Liver (tissue), 9 donors: ENCODE data around the gene RERE. TPM values are rescaled to one million over a fixed set of nuclear protein-coding genes. Genes with fewer than 3 reads are reported as not detected.

Experiments used
- DNase-seq: peaks from one replicate; pipeline ENCODE4 v3.0.0-alpha.2; 2017; ENCODE audit warnings: low spot score
- H3K27ac ChIP-seq, 2 donors: one replicate each; pipeline ENCODE4 v1.7.0; 2013; ENCODE audit warnings: inconsistent platforms in 2 of 2, low read length in 2 of 2, control low read depth in 1 of 2, low read depth in 1 of 2, mild to moderate bottlenecking in 1 of 2
- H3K27me3 ChIP-seq, 4 donors: one replicate each; pipeline versions ENCODE4 v1.6.1 to v1.7.0; 2013; ENCODE audit warnings: low read length in 3 of 4, inconsistent platforms in 1 of 4, mild to moderate bottlenecking in 1 of 4, moderate library complexity in 1 of 4; ENCODE audit not compliant: control insufficient read depth in 4 of 4, insufficient read depth in 4 of 4
- H3K36me3 ChIP-seq, 4 donors: one replicate each; pipeline versions ENCODE4 v1.6.1 to v1.7.0; 2013; ENCODE audit warnings: low read length in 3 of 4, mild to moderate bottlenecking in 3 of 4, low read depth in 1 of 4, moderate library complexity in 1 of 4; ENCODE audit not compliant: control insufficient read depth in 4 of 4, insufficient read depth in 3 of 4
- H3K4me1 ChIP-seq, 4 donors: one replicate each; pipeline versions ENCODE4 v1.6.1 to v1.7.0; 2013; ENCODE audit warnings: low read length in 3 of 4, mild to moderate bottlenecking in 3 of 4, moderate library complexity in 1 of 4; ENCODE audit not compliant: control insufficient read depth in 4 of 4, insufficient read depth in 4 of 4
- H3K4me3 ChIP-seq, 3 donors: one replicate each; pipeline versions ENCODE4 v1.6.1 to v1.7.0; 2013; ENCODE audit warnings: low read length in 3 of 3, control low read depth in 1 of 3, low read depth in 1 of 3, mild to moderate bottlenecking in 1 of 3
- H3K9ac ChIP-seq, 2 donors: one replicate each; pipeline ENCODE4 v1.7.0; 2013; ENCODE audit warnings: low read length in 2 of 2, mild to moderate bottlenecking in 2 of 2, moderate library complexity in 2 of 2, control low read depth in 1 of 2, low read depth in 1 of 2
- H3K9me3 ChIP-seq, 4 donors: one replicate each; pipeline versions ENCODE4 v1.6.1 to v1.7.0; 2013; ENCODE audit warnings: low read length in 3 of 4; ENCODE audit not compliant: control insufficient read depth in 4 of 4
- EGR1 ChIP-seq, 2 donors: IDR thresholded peaks; 2 replicates each; pipeline ENCODE4 v1.6.1; 2016 to 2018; ENCODE audit warnings: antibody characterized with exemption in 2 of 2, low read depth in 2 of 2
- FOXA2 ChIP-seq: IDR thresholded peaks from 2 replicates; pipeline ENCODE4 v1.6.1; 2016; ENCODE audit warnings: antibody characterized with exemption
- GABPA ChIP-seq, 2 donors: IDR thresholded peaks in 1 of 2; conservative IDR thresholded peaks in 1 of 2; 2 replicates each; pipeline ENCODE4 v1.6.1; 2016; ENCODE audit warnings: antibody characterized with exemption in 2 of 2, mild to moderate bottlenecking in 1 of 2, moderate library complexity in 1 of 2
- HNF4A ChIP-seq, 2 donors: conservative IDR thresholded peaks; 2 replicates each; pipeline ENCODE4 v1.6.1; 2016; ENCODE audit warnings: antibody characterized with exemption in 2 of 2, mild to moderate bottlenecking in 2 of 2
- JUND ChIP-seq, 2 donors: IDR thresholded peaks; 2 replicates each; pipeline ENCODE4 v1.6.1; 2016; ENCODE audit warnings: antibody characterized with exemption in 2 of 2
- NR2F2 ChIP-seq: IDR thresholded peaks from 2 replicates; pipeline ENCODE4 v1.6.1; 2016; ENCODE audit warnings: antibody characterized with exemption
- RAD21 ChIP-seq, 2 donors: IDR thresholded peaks; 2 replicates each; pipeline ENCODE4 v1.6.1; 2016; ENCODE audit warnings: antibody characterized with exemption in 2 of 2, mild to moderate bottlenecking in 2 of 2
- RXRA ChIP-seq, 2 donors: IDR thresholded peaks; 2 replicates each; pipeline ENCODE4 v1.6.1; 2017 to 2018; ENCODE audit warnings: antibody characterized with exemption in 2 of 2, mild to moderate bottlenecking in 1 of 2
- TAF1 ChIP-seq: conservative IDR thresholded peaks from 2 replicates; pipeline ENCODE4 v1.6.1; 2016; ENCODE audit warnings: antibody characterized with exemption, mild to moderate bottlenecking
- YY1 ChIP-seq: IDR thresholded peaks from 2 replicates; pipeline ENCODE4 v1.6.1; 2016; ENCODE audit warnings: antibody characterized with exemption, mild to moderate bottlenecking
- WGBS: extraction: QIAGEN DNeasy Blood & Tissue Kit; methylation state at CpG from one replicate; pipeline ENCODE4 v1.1.7; 2013; 5-methylcytosine and 5-hydroxymethylcytosine counted together
- polyA plus RNA-seq, 2 donors: library from polyadenylated mRNA; stranded (reverse) in 1 of 2; unstranded in 1 of 2; fragments of 200-250 nt in 1 of 2; fragments of >200 nt in 1 of 2; fragmentation: Nextera tagmentation in 1 of 2; extraction: Ambion mirVana in 1 of 2; gene quantifications; one replicate each; pipeline versions ENCODE4 v1.2.1 to v1.2.3, GENCODE V29; 2013 to 2015
- total RNA-seq, 2 donors: library from RNA; depleted of rRNA; stranded (reverse); fragments of >200 nt; gene quantifications; one replicate each; pipeline ENCODE4 v1.2.3, GENCODE V29; 2014
- TF ChIP-seq, protein P1 (sequence below): IDR thresholded peaks from 2 replicates; pipeline ENCODE4 v1.6.1; 2016; ENCODE audit warnings: antibody characterized with exemption
- TF ChIP-seq, protein P2 (sequence below): IDR thresholded peaks from 2 replicates; pipeline ENCODE4 v1.6.1; 2016; ENCODE audit warnings: antibody characterized with exemption, mild to moderate bottlenecking
- TF ChIP-seq, protein P3 (sequence below): IDR thresholded peaks from 2 replicates; pipeline ENCODE4 v1.6.1; 2016; ENCODE audit warnings: antibody characterized with exemption
- TF ChIP-seq, protein P4 (sequence below): fragments of 150-350 bp; IDR thresholded peaks from 2 replicates; pipeline ENCODE4 v1.5.1; 2017; ENCODE audit warnings: improper control_type of control experiment, low read depth, low read length; ENCODE audit not compliant: missing input control
- TF ChIP-seq, protein P5 (sequence below): IDR thresholded peaks from 2 replicates; pipeline ENCODE4 v1.6.1; 2016; ENCODE audit warnings: antibody characterized with exemption
- donor health status: healthy.
- donor health status: healthy.
- donor health status: healthy.
- donor health status: healthy.
- donor health status: healthy.

RERE gene
- total and polyA plus RNA-seq, 4 donors: 9.8 to 49.1 (median 24.8) TPM

DNA sequence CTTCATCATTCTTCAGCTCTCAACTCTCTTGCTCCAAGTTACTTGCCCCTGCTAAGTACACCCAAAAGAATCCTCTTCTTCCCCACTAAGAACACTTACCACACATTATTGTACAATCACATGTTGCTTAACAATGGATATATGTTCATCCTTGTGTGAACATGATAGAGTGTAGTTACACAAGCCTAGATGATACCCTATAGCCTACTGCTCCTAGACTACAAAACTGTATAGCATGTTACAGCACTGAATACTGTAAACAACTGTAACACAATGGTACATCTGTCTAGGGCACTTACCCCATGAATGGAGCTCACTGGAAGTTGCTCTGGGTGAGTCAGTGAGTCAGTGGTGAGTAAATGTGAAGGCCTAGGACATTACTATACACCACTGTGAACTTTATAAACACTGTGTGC is 77.4 kb downstream of the RERE start:
- no peak overlapping the region for H3K4me3 ChIP-seq
- DNase-seq: no peak
- H3K4me1 ChIP-seq: peaks cover 3 to 27% (median 12%) of the 10 kb centered on the region in 4 donors
- H3K9ac ChIP-seq: no peak overlapping the region
- peaks cover 0 to 3% (median 0%) of the 10 kb centered on the region in 4 donors for H3K9me3 ChIP-seq
- H3K27me3 ChIP-seq: no peaks in the 10 kb centered on the region
- H3K36me3 ChIP-seq: no peaks in the 10 kb centered on the region
- TF ChIP-seq RAD21 (IDR thresholded peaks at IDR 0.05): no peak
- TF ChIP-seq YY1: no peak
- TF ChIP-seq, protein P1, sequence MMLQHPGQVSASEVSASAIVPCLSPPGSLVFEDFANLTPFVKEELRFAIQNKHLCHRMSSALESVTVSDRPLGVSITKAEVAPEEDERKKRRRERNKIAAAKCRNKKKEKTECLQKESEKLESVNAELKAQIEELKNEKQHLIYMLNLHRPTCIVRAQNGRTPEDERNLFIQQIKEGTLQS: no peak
- TF ChIP-seq JUND (IDR thresholded peaks at IDR 0.05): no peak
- TF ChIP-seq TAF1: no peak
- TF ChIP-seq FOXA2: no peak
- TF ChIP-seq RXRA (IDR thresholded peaks at IDR 0.05): no peak
- TF ChIP-seq NR2F2: no peak
- no peak for TF ChIP-seq EGR1 (IDR thresholded peaks at IDR 0.05; ENCODE audit: low read depth in 2 of 2)
- TF ChIP-seq, protein P2, sequence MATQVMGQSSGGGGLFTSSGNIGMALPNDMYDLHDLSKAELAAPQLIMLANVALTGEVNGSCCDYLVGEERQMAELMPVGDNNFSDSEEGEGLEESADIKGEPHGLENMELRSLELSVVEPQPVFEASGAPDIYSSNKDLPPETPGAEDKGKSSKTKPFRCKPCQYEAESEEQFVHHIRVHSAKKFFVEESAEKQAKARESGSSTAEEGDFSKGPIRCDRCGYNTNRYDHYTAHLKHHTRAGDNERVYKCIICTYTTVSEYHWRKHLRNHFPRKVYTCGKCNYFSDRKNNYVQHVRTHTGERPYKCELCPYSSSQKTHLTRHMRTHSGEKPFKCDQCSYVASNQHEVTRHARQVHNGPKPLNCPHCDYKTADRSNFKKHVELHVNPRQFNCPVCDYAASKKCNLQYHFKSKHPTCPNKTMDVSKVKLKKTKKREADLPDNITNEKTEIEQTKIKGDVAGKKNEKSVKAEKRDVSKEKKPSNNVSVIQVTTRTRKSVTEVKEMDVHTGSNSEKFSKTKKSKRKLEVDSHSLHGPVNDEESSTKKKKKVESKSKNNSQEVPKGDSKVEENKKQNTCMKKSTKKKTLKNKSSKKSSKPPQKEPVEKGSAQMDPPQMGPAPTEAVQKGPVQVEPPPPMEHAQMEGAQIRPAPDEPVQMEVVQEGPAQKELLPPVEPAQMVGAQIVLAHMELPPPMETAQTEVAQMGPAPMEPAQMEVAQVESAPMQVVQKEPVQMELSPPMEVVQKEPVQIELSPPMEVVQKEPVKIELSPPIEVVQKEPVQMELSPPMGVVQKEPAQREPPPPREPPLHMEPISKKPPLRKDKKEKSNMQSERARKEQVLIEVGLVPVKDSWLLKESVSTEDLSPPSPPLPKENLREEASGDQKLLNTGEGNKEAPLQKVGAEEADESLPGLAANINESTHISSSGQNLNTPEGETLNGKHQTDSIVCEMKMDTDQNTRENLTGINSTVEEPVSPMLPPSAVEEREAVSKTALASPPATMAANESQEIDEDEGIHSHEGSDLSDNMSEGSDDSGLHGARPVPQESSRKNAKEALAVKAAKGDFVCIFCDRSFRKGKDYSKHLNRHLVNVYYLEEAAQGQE: no peak
- TF ChIP-seq, protein P3, sequence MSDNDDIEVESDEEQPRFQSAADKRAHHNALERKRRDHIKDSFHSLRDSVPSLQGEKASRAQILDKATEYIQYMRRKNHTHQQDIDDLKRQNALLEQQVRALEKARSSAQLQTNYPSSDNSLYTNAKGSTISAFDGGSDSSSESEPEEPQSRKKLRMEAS: no peak
- no peak overlapping the region for H3K27ac ChIP-seq

DNA sequence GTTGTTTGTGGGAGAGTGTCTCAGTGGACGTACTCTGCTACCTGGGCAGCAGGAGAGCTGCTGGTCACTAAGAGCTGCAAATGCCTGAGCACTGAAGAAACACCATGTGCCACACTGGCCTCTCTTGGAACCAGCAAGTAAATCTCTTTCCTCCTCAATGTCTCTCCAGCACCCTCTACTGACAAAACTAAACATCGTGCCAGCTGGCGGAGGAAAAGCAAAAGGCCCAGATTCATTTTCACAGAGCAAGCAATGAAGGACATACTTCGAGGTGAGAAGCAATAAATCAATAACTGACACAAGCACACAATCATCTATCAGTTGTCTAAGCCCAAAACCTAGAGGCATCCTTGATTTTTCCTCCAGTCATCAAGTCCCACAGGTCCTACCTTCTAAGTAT is 78.1 kb downstream of the RERE start:
- no peak overlapping the region for H3K9ac ChIP-seq
- DNase-seq: no peak
- peaks cover 3 to 26% (median 12%) of the 10 kb centered on the region in 4 donors for H3K4me1 ChIP-seq
- TF ChIP-seq, protein P4, sequence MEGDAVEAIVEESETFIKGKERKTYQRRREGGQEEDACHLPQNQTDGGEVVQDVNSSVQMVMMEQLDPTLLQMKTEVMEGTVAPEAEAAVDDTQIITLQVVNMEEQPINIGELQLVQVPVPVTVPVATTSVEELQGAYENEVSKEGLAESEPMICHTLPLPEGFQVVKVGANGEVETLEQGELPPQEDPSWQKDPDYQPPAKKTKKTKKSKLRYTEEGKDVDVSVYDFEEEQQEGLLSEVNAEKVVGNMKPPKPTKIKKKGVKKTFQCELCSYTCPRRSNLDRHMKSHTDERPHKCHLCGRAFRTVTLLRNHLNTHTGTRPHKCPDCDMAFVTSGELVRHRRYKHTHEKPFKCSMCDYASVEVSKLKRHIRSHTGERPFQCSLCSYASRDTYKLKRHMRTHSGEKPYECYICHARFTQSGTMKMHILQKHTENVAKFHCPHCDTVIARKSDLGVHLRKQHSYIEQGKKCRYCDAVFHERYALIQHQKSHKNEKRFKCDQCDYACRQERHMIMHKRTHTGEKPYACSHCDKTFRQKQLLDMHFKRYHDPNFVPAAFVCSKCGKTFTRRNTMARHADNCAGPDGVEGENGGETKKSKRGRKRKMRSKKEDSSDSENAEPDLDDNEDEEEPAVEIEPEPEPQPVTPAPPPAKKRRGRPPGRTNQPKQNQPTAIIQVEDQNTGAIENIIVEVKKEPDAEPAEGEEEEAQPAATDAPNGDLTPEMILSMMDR: no peak
- TF ChIP-seq RAD21 (IDR thresholded peaks at IDR 0.05): peak in 1 of 2 donors; percentile 36
- H3K4me3 ChIP-seq: no peak overlapping the region
- no peaks in the 10 kb centered on the region for H3K27me3 ChIP-seq
- 91% methylated on average over 4 of the region's 4 CpGs for WGBS
- no peaks in the 10 kb centered on the region for H3K36me3 ChIP-seq
- no peak overlapping the region for H3K27ac ChIP-seq
- peaks cover 0 to 3% (median 0%) of the 10 kb centered on the region in 4 donors for H3K9me3 ChIP-seq

DNA sequence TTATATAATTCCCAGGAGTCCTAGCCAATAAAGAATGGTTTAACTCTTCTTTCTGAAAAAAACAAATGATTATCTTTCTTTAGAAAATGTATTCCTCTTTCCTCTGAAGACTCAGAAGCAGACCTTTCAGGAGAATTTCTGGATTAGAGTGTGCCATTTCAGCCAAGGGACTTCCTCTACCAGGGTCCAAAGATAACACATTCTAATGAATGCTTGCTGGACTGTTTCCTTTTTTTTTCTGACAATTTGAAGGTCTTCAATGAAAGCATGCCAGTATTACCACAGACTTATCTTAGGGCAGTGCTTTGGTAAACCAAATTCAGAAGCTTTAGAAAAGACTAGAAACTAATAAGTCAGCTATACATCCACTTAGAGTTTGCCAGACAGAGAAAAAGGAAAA is 80.5 kb downstream of the RERE start:
- peak overlapping the region in 1 of 2 donors; percentile 22 for H3K27ac ChIP-seq
- H3K36me3 ChIP-seq: no peaks in the 10 kb centered on the region
- H3K9ac ChIP-seq: no peak overlapping the region
- no peak for DNase-seq
- H3K4me3 ChIP-seq: no peak overlapping the region
- no peaks in the 10 kb centered on the region for H3K27me3 ChIP-seq
- peaks cover 0 to 3% (median 0%) of the 10 kb centered on the region in 4 donors for H3K9me3 ChIP-seq
- peaks cover 0 to 12% (median 5%) of the 10 kb centered on the region in 4 donors for H3K4me1 ChIP-seq
- TF ChIP-seq, protein P2: no peak
- no peak for TF ChIP-seq GABPA (IDR thresholded peaks at IDR 0.05 in 1 of 2, conservative IDR thresholded peaks at IDR 0.05 in 1 of 2)
- TF ChIP-seq, protein P5, sequence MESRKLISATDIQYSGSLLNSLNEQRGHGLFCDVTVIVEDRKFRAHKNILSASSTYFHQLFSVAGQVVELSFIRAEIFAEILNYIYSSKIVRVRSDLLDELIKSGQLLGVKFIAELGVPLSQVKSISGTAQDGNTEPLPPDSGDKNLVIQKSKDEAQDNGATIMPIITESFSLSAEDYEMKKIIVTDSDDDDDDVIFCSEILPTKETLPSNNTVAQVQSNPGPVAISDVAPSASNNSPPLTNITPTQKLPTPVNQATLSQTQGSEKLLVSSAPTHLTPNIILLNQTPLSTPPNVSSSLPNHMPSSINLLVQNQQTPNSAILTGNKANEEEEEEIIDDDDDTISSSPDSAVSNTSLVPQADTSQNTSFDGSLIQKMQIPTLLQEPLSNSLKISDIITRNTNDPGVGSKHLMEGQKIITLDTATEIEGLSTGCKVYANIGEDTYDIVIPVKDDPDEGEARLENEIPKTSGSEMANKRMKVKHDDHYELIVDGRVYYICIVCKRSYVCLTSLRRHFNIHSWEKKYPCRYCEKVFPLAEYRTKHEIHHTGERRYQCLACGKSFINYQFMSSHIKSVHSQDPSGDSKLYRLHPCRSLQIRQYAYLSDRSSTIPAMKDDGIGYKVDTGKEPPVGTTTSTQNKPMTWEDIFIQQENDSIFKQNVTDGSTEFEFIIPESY: no peak
- no peak for TF ChIP-seq HNF4A (conservative IDR thresholded peaks at IDR 0.05)
- TF ChIP-seq RXRA (IDR thresholded peaks at IDR 0.05): no peak
- no peak for TF ChIP-seq JUND (IDR thresholded peaks at IDR 0.05)
- no peak for TF ChIP-seq YY1
- no peak for TF ChIP-seq RAD21 (IDR thresholded peaks at IDR 0.05)
